HG03439 (cell line): ENCODE results near the gene TTLL5.

ENCODE experiments used
- ATAC-seq: cut with Tn5 transposase; IDR thresholded peaks from one replicate; pipeline ENCODE4 v1.9.1; 2021; ENCODE audit warnings: mild to moderate bottlenecking, moderate library complexity; ENCODE audit not compliant: unreplicated experiment

TTLL5 gene

GRCh38 chr14:75939200-75939599 lies 278.2 kb downstream of the TTLL5 start:
- no peak for ATAC-seq

DNA sequence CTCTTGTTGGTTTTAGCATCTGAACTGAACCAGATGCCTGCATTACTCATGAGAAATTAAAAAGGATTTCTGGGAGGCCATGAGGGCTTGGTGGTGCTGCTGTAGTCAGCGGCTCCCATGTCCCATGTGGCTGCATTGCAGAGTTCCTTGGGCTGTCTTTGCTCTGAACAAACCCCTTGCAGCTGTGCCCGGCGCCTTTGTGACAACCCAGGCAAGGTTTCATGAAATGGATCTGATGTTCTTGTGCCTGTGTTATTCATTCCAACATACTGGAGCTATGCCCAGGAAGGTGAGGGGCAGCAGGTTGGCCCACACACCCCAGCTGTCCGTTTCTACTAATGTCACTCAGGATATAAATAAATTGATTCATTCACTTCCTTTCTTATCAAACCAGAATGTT lies 280.0 kb downstream of the TTLL5 start:
- no peak for ATAC-seq

GRCh38 chr14:75944607-75945241 lies 283.7 kb downstream of the TTLL5 start:
- no peak for ATAC-seq

DNA sequence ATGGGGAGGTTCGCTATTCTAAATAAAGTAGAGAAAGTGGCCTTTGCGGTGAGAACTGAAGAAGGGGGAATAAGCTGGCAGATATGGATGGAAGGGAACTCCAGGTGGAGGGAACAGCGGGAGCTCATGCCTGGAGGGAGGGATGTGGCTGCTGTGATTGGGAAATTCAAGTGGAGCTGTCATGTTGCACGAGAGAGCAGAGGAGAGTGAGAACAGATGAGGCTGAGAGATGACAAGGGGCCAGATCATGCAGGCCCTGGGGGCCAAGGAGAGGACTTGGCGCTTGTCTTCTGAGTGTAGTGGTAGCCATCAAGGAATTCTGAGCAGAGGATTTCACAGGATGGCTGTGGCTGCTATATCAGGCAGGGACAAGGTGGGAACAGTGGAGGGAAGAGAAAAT lies 285.7 kb downstream of the TTLL5 start:
- no peak for ATAC-seq

DNA sequence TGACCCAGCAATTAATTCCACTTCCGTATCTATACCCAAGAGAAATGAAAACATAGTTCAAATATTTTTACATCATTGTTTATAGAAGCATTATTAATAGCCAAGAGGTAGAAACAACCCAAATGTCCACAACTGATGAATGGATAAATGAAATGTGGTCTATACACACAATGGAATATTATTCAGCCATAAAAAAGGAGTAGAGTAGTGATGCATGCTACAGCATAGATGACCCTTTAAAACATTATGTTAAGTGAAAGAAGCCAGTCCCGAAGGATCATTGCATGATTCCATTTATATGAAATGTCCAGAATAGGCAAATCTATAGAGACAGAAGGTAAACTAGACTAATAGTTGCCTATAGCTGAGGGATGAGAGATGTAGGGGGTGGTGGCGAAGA lies 291.4 kb downstream of the TTLL5 start:
- no peak for ATAC-seq

DNA sequence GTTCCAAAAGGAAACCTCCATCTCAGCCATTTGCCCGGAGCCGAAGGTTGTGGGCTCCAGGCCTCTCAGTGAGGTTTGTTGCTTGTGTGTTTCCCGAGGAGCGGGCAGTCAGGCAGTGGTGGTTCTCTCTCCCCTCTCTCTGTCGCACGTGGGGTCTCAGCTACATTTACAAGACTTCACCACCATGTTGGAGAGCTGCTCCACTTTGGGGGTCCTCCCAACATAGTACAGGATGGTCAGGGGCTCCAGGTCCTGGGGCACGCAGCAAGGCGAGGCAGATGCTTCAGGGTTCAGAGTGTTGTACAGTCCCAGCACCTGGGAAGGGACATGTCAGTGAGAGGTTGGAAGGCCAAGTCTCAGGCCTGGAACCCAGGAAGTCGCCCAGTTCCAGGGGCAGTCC lies 298.0 kb downstream of the TTLL5 start:
- no peak for ATAC-seq

- ATAC-seq = no peak
Measured at GRCh38 chr14:75960231-75960630, 299.2 kb downstream of the TTLL5 start.

DNA sequence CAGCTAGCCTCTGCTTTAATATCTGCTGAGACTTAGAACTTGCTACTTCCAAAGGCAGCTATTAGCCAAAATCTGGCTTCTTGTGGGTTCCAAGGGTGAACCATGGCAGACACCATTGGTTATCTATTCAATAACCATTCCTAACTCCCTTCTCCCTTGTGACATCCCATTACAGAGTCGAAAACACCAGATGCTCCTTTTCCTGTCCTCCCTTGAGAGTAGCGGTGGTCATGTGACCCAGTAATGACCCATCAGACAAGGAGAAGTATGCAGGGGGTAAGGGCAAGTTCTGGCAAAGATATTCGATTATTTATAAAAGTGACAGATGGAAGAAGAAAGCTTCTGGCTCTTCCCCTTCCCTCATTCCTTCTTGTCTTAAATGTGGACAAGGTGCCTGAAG lies 300.6 kb downstream of the TTLL5 start:
- no peak for ATAC-seq

DNA sequence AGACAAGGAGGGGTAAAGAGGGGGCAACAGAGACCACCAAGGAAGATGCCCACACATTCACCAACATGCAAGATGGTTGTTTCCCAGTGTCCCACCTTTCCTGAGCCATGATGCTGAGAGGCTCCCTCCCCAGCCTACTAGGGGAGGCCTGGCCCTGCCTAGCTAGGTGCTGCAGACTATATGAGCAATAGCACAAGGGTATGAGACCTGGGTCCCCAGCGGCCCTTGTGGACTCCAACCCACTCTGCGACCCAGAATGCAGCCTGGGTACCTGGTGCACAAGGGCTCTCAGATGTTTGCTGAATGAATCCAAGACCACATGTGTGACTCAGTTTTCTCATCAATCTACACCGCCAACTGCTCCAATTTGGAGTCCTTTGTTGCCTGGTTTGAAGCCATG lies 306.8 kb downstream of the TTLL5 start:
- no peak for ATAC-seq

- no peak for ATAC-seq
Measured at GRCh38 chr14:75968456-75968855, 307.4 kb downstream of the TTLL5 start.

- no peak for ATAC-seq
Measured at GRCh38 chr14:75969126-75969525, 308.1 kb downstream of the TTLL5 start.

DNA sequence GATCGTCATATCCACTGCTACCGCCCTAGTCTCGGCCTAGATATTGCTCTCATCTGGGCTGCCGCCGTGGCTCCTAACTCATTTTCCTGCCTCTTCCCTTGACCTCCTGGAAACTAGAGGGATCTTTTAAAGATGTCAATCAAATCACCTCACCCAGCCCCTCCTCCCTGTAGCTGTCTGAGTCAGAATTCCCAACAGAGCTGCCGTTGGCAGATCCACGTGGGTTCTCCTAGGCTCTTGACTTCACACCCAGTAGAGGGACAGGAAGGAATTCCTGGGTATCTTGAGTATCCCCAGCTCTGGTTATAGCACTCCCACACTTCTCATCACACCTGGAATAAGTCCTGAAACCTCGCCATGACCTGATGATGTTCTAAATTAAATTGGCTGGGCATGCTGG lies 308.8 kb downstream of the TTLL5 start:
- ATAC-seq = no peak

DNA sequence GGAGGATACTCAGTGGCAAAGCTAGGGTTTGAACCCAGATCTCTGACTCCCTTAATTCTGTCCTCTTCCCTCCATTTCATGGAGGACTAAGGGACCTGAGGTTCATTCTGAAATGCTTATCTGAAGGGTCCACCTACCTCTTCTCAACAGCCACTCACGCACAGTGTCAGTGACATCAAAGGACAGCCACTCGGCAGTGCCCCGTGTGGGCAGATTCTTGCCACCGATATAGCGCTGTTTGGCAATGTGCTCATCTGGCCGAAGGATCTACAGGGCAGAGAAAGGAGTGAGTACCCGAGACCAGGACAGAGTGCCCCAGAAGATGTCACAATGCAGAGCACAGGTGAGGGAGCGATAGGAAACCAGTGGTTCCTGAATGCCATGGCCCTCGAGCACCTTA lies 309.9 kb downstream of the TTLL5 start:
- no peak for ATAC-seq

DNA sequence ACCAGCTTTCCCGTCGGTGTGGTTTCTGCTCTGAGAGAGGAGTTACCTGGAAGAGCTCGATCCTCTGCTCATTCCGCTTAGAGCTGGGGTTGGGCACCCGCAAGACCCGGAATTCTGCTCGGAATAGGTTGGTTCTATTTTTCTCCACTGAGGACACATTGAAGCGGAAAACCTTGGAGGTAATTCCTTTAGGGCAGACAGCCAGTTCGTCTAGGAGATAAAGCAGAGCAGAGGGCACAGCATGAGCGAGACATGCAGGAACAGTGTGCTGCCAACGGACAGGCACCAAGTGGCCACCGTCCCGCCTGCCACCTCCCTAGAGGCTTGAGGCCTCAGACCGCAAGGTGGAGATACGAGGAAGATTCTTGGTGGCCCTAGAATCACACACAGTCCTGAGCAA lies 310.5 kb downstream of the TTLL5 start:
- no peak for ATAC-seq

DNA sequence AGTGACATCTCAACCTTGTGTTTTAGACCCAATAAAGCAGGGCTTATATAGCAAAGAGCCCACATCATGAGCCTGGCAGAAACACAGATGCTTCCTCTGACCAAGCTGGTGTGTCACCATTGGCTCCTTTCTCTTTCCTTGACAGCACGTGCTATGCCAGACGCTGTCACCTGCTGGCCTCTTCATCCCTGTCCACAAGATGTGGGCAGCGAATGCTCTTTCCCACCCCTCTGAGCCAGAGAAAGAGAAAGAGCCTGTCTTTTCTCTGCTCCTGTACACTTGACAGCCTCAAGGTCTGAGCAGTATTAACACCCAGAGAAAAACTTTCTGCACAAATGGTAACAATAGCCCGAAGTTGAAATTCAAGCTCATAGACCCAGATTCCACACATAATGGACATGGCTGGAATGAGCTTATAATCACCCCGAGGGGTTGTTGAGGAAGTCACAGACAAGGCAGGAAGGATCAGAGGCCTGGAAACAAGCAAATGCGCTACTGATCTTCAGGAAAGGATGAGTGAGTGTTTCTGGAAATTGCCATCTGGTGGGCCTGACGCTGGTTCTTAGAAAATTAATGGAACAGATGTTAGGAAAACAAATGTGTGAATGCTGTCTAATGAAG lies 311.9 kb downstream of the TTLL5 start:
- no peak for ATAC-seq

- ATAC-seq = no peak
Measured at GRCh38 chr14:75976826-75977581, 316.0 kb downstream of the TTLL5 start.

DNA sequence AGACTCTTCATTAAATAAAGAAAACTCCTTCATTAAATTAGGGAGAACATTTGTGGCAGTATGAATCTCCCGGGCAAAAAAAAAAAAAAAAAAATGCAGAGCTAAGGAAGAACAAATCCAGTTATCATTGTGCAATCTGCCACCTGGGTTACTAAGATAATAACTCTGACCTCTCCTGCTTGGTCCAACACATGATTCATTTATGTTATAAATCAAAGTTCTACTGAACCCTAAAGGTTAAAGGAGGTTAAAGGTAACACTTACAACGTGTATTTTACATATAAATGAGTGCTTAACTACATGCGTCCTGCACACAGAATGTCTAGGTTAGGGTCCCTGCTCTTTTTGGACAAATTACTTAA lies 316.5 kb downstream of the TTLL5 start:
- no peak for ATAC-seq

- no peak for ATAC-seq
Measured at GRCh38 chr14:75978249-75978731, 317.2 kb downstream of the TTLL5 start.

- ATAC-seq = no peak
Measured at GRCh38 chr14:75979071-75979571, 318.1 kb downstream of the TTLL5 start.

GRCh38 chr14:75979648-75980565 lies 318.9 kb downstream of the TTLL5 start:
- no peak for ATAC-seq

GRCh38 chr14:75980856-75981255 lies 319.8 kb downstream of the TTLL5 start:
- ATAC-seq = no peak
